ENCODE data around the gene ITPKC.

Gene ITPKC

GRCh38 chr19:40726279-40726678 lies 9.4 kb downstream of the ITPKC start:
- TF ChIP-seq TAF1 (IDR thresholded peaks at IDR 0.05; ENCODE audit: borderline replicate concordance, insufficient read depth, low read length) (no peak), FOXP2 (optimal IDR thresholded peaks at IDR 0.05; ENCODE audit: borderline replicate concordance, extremely low read depth, extremely low read length, insufficient read depth) (no peak), POLR2AphosphoS5 (IDR thresholded peaks at IDR 0.05; ENCODE audit: low read depth, low read length) (no peak), SIN3A (IDR thresholded peaks at IDR 0.05; ENCODE audit: borderline replicate concordance, insufficient read depth, low read length) (no peak), REST (IDR thresholded peaks at IDR 0.05; ENCODE audit: insufficient read depth in 1 of 2, low read depth in 2 of 2, low read length in 2 of 2) (no peak)

- TF ChIP-seq TAF1 (IDR thresholded peaks at IDR 0.05; ENCODE audit: borderline replicate concordance, insufficient read depth, low read length), result no peak
- no peak for TF ChIP-seq REST (IDR thresholded peaks at IDR 0.05; ENCODE audit: insufficient read depth in 1 of 2, low read depth in 2 of 2, low read length in 2 of 2)
- no peak for TF ChIP-seq SIN3A (IDR thresholded peaks at IDR 0.05; ENCODE audit: borderline replicate concordance, insufficient read depth, low read length)
- no peak for TF ChIP-seq FOXP2 (optimal IDR thresholded peaks at IDR 0.05; ENCODE audit: borderline replicate concordance, extremely low read depth, extremely low read length, insufficient read depth)
- no peak for TF ChIP-seq POLR2AphosphoS5 (IDR thresholded peaks at IDR 0.05; ENCODE audit: low read depth, low read length)
Observed at GRCh38 chr19:40733149-40733548, 16.2 kb downstream of the ITPKC start.

- TF ChIP-seq TAF1 (IDR thresholded peaks at IDR 0.05; ENCODE audit: borderline replicate concordance, insufficient read depth, low read length) (no peak), FOXP2 (optimal IDR thresholded peaks at IDR 0.05; ENCODE audit: borderline replicate concordance, extremely low read depth, extremely low read length, insufficient read depth) (no peak), REST (IDR thresholded peaks at IDR 0.05; ENCODE audit: insufficient read depth in 1 of 2, low read depth in 2 of 2, low read length in 2 of 2) (no peak), SIN3A (IDR thresholded peaks at IDR 0.05; ENCODE audit: borderline replicate concordance, insufficient read depth, low read length) (no peak), POLR2AphosphoS5 (IDR thresholded peaks at IDR 0.05; ENCODE audit: low read depth, low read length) (no peak)
Observed at GRCh38 chr19:40735013-40735771, 18.3 kb downstream of the ITPKC start.

GRCh38 chr19:40736661-40737060 lies 19.7 kb downstream of the ITPKC start:
- TF ChIP-seq FOXP2 (optimal IDR thresholded peaks at IDR 0.05; ENCODE audit: borderline replicate concordance, extremely low read depth, extremely low read length, insufficient read depth) (no peak), POLR2AphosphoS5 (IDR thresholded peaks at IDR 0.05; ENCODE audit: low read depth, low read length) (no peak), REST (IDR thresholded peaks at IDR 0.05; ENCODE audit: insufficient read depth in 1 of 2, low read depth in 2 of 2, low read length in 2 of 2) (no peak), SIN3A (IDR thresholded peaks at IDR 0.05; ENCODE audit: borderline replicate concordance, insufficient read depth, low read length) (no peak), TAF1 (IDR thresholded peaks at IDR 0.05; ENCODE audit: borderline replicate concordance, insufficient read depth, low read length) (no peak)
